GM19238 (cell line): ENCODE measurements around the gene ACADVL.
"Not testable (repeated sequence)": the region's sequence is repeated elsewhere in the genome, so short reads cannot be mapped to it uniquely, and the experiment has no call there.

Experiments used
- DNase-seq: peaks from one replicate; pipeline ENCODE4 v3.0.0; 2011; ENCODE audit warnings: low spot score; ENCODE audit not compliant: insufficient read length

The ACADVL gene

GRCh38 chr17:7219812-7220592 is at the start of gene ACADVL, which contains the start of gene DLG4:
ACADVL (plus strand) TSS chr17:7219938; CDS start chr17:7219985, 47 bp downstream.
DLG4 (minus strand) TSS chr17:7219836.
- peak; percentile 80 for DNase-seq

- DNase-seq: not testable (repeated sequence)
Measured at GRCh38 chr17:7172522-7173191, 47.1 kb upstream of the ACADVL start.

- DNase-seq: peak; percentile 41
Measured at GRCh38 chr17:7173687-7174602, 45.8 kb upstream of the ACADVL start.

DNA sequence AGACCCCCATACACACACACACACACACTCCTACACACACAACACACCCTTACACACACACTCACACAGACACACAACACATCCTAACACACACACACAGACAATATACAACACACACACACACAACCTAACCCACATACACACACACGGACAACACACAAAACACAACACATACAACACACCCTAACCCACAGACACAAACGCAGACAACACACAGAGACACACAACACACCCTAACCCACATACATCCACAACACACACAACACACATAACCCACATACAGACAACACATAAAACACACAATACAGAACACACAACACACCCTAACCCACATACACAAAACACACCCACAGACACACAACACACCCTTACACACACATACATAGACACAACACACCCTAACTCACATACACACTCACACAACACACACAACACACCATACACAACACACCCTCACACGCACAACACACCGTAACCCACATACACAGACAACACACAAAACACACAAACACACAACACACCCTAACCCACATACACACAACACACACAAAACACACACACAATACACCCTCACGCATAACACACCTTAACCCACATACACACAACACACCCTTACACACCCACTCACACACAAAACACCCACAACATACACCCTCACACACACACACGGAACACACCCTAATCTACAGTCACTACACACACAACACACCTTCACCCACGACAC is 45.0 kb upstream of the ACADVL start:
- DNase-seq: no peak

DNA sequence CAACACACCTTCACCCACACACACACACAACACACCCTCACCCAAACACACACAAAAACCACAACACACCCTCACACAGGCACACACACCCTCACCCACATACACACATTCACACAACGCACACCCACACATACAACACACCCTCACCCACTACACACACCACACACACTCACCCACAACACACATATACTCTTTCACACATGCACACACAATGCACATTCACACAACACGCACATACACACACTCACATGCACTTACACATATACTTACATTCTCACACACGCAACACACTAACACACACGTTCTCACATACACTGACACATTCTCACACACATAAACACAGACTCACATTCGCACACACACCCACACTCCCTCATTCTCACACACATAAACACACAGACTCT is 44.4 kb upstream of the ACADVL start:
- no peak for DNase-seq

GRCh38 chr17:7176107-7176840 is 43.5 kb upstream of the ACADVL start:
- DNase-seq: no peak

- no peak for DNase-seq
Measured at GRCh38 chr17:7176841-7177190, 42.9 kb upstream of the ACADVL start.

GRCh38 chr17:7177191-7177953 is 42.4 kb upstream of the ACADVL start:
- DNase-seq: peak; percentile 74

DNA sequence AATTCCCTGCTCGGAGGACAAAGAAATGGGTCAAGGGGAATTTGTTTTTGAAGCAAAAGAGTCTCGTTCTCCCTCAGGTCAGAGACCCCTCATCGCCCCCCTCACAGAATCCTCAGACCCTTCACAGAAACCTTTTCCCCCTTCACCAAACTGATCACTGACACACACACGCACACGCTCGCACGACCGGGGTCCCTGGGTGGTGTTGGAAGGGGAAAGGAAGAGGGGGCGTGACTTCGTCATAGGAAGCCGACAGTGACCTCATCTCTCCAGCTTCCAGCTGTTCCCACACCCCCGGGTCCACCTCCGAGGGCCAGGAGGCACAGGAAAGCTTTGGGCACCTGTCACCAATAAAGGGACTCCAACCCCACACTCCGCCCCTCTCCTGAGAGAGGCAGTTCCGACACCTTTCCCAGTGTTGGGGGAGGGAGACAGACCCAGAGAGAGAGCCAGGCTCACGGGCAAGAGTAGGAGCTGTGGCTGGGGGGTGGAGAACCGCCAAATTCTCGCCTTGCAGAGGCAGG is 41.7 kb upstream of the ACADVL start:
- DNase-seq: no peak

GRCh38 chr17:7178973-7179316 is 40.8 kb upstream of the ACADVL start:
- no peak for DNase-seq

- DNase-seq: no peak
Measured at GRCh38 chr17:7179317-7180254, 40.2 kb upstream of the ACADVL start, which contains the start of gene ASGR1. ASGR1 (minus strand) TSS chr17:7179370; CDS start chr17:7178563, 807 bp downstream.

DNA sequence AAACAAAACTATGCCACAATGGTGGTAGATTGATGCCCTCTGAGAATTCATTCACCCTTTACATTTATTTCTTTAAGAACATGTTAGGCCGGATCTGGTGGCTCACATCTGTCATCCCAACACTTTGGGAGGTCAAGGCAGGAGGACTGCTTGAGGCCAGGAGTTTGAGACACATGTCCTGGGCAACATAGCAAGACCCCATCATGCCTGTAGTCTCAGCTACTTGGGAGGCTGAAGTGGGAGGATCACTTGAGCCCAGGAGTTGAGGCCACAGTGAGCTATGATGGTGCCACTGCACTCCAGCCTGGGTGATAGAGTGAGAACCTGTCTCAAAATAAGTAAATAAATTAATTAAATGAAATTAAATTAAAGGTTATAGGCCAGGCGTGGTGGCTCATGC is 37.6 kb upstream of the ACADVL start:
- DNase-seq: not testable (repeated sequence)

DNA sequence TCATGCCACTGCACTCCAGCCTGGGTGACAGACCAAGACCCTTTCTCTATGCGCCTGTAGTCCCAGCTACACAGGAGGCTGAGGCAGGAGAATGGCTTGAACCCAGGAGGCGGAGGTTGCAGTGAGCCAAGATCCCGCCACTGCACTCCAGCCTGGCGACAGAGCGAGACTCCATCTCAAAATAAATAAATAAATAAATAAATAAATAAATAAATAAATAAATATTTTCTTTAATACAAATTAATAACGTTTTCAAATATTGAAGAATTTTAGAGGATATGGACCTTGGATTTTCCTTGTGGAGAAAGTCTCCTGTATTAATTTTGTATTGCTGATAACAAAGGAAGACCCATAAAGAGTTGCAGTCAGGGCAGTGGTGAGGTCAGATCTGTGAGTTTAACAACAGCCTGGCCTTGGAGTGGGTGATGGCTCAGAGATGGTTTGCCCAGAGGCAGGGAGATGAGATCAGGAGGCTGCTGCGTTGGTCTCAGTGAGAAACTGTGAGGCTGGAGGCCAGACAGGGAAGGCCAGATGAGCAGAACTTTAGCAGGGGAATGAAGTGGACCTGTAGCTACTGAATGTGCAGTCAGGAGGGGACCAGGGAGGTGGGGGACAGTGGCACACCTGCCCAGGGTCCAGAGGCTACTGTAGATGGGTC is 36.2 kb upstream of the ACADVL start:
- no peak for DNase-seq

GRCh38 chr17:7184091-7184488 is 35.6 kb upstream of the ACADVL start:
- DNase-seq: no peak

GRCh38 chr17:7184647-7185046 is 35.1 kb upstream of the ACADVL start:
- no peak for DNase-seq

DNA sequence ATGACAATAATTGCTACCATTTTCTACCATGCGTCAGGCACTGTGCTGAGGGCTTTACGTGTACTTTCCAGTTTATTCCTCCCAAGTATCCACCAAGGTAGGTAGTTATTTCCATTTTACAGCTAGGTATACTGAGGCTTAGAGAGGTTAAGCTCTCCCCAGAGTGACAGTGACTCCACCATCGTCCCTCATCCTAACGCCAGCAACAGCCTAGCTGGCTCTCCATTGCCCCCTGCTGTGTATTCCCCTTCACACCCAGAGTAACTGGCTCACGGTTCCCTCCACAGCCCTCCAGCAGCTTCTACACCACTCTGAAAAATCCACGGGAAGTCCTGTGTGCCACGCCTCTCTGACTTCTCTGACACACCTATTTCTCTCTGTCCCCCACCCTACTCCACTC is 33.5 kb upstream of the ACADVL start:
- no peak for DNase-seq

DNA sequence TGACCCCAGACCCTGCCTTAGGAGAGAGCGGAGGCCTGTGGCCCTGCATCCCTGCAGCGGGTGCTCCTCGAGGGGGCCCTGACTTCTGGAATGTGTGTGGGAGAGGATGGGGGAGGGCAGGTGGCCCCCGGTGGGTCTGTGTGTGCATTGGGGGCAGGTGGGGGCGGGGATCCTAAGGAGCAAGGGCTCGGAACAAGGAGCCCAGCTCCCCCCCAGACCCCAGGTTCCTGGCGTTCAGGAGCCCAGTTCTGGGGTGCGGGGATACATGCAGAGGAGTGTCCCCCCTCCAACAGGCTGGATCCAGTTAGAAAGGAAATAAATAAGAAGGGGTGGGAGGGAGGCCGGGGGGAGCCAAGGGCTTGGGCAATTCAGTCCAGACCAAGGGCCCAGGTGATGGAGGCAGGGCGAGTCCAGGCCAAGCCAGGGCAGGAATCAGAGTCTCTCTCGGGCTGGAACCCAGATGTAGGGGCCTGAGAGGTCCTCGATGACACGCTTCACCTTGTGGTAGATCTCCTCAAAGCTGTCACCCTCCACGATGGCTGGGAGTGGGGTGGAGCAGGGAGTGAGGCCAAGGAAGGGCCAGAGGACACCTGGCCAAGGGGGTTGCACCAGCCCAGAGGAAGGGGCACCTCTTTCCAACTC is 29.3 kb upstream of the ACADVL start:
- DNase-seq: no peak
